T-helper 17 cell (primary cell): ENCODE results near the gene SLC31A1. TPM values are rescaled to one million over a fixed set of nuclear protein-coding genes. Genes with fewer than 3 reads are reported as not detected.
A peak's percentile ranks its signal among the peaks of the same experiment; 100 is the strongest.

Experiments
- ATAC-seq: fragments of 150-1000 bp; cut with Tn5 transposase; 2 replicates; pipeline ENCODE4 v1.10.0; 2021; ENCODE audit warnings: mild to moderate bottlenecking, moderate library complexity
- DNase-seq, 3 donors: peaks; one replicate each; pipeline versions ENCODE4 v3.0.0 to v3.0.0-alpha.2; 2020 to 2021
- H3K9me3 ChIP-seq: one replicate; pipeline ENCODE4 v1.7.0; 2013; ENCODE audit warnings: low read length, mild to moderate bottlenecking; ENCODE audit not compliant: control insufficient read depth, poor library complexity, severe bottlenecking
- H3K27ac Mint-ChIP-seq: one replicate; pipeline ENCODE4 v1.8.0; 2022; ENCODE audit warnings: mild to moderate bottlenecking, moderate library complexity, mixed read lengths
- H3K27me3 Mint-ChIP-seq: one replicate; pipeline ENCODE4 v1.8.0; 2022; ENCODE audit warnings: mixed read lengths
- H3K36me3 Mint-ChIP-seq: one replicate; pipeline ENCODE4 v1.8.0; 2022; ENCODE audit warnings: low read depth, mixed read lengths
- H3K4me1 Mint-ChIP-seq: one replicate; pipeline ENCODE4 v1.8.0; 2022; ENCODE audit warnings: mild to moderate bottlenecking, mixed read lengths
- H3K4me3 Mint-ChIP-seq: one replicate; pipeline ENCODE4 v1.8.0; 2022; ENCODE audit warnings: mild to moderate bottlenecking, moderate library complexity, mixed read lengths
- total RNA-seq, 4 donors: library from RNA in 2 of 4; stranded (reverse) in 2 of 4; gene quantifications; one replicate each; pipeline ENCODE4 v1.2.3 and lab custom pipeline; 2022 to 2026

The SLC31A1 gene
- total RNA-seq, 2 donors from 2014 or later: 2.3 to 4.0 TPM

GRCh38 chr9:113255438-113255837 lies 34.1 kb downstream of the SLC31A1 start:
- no peak overlapping the region for H3K4me3 Mint-ChIP-seq
- no peaks in the 10 kb centered on the region for H3K9me3 ChIP-seq
- DNase-seq (no peak), ATAC-seq (no peak)
- H3K36me3 Mint-ChIP-seq: no peaks in the 10 kb centered on the region
- no peaks in the 10 kb centered on the region for H3K27me3 Mint-ChIP-seq
- H3K4me1 Mint-ChIP-seq: no peaks in the 10 kb centered on the region
- no peak overlapping the region for H3K27ac Mint-ChIP-seq

DNA sequence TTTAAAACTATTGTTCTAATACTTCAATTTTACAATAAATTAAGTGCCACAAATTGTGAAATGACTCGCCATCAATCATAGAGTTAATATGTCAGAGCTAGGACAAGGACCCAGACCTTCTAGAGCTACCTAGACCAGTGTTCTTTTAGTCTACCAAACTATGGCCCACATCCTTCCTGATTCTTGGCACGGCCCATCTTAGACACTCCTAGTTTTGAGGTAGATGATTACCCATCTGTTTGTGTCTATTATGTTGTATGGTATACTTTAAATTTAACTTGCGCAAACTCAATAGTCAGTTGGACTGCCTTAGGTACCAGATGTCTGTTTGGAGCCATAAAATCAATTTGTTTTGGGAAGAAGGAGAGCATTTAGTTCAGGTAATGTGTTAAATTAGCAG lies 36.5 kb downstream of the SLC31A1 start:
- Mint-ChIP-seq H3K4me1 (no peaks in the 10 kb centered on the region), H3K36me3 (no peaks in the 10 kb centered on the region), H3K27ac (no peak overlapping the region)

DNA sequence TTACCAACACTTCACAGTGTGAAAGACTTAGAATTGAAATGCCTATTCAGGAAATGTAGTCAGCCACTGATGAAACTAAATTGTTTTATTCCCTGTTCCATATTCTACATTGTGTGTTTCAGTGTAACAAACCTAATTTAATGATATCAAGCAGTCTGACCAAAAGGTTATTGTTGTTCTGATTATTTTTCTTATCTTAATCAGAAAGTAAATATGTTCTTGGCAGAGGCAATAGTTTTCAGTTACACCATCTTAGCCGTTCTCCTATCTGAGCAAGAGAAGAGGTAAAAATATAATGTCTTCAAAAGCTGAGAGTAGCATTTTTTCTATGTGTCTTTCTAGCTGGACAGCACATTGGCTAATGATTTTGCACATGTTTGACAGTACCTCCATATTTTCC lies 36.9 kb downstream of the SLC31A1 start:
- no peaks in the 10 kb centered on the region for H3K27me3 Mint-ChIP-seq
- H3K4me3 Mint-ChIP-seq: no peak overlapping the region
- no peak for DNase-seq
- no peaks in the 10 kb centered on the region for H3K36me3 Mint-ChIP-seq
- ATAC-seq: no peak
- H3K9me3 ChIP-seq: no peaks in the 10 kb centered on the region
- H3K27ac Mint-ChIP-seq: no peak overlapping the region
- H3K4me1 Mint-ChIP-seq: no peaks in the 10 kb centered on the region

More for the DNA sequence above, 36.5 kb downstream of the SLC31A1 start:
- no peaks in the 10 kb centered on the region for H3K9me3 ChIP-seq
- Mint-ChIP-seq H3K4me3 (no peak overlapping the region), H3K27me3 (no peaks in the 10 kb centered on the region)
- DNase-seq (no peak), ATAC-seq (no peak)

GRCh38 chr9:113261917-113262671 lies 40.8 kb downstream of the SLC31A1 start:
- H3K9me3 ChIP-seq: no peaks in the 10 kb centered on the region
- Mint-ChIP-seq H3K27me3 (no peaks in the 10 kb centered on the region), H3K36me3 (no peaks in the 10 kb centered on the region), H3K27ac (no peak overlapping the region), H3K4me1 (no peaks in the 10 kb centered on the region), H3K4me3 (no peak overlapping the region)
- DNase-seq (no peak), ATAC-seq (no peak)

DNA sequence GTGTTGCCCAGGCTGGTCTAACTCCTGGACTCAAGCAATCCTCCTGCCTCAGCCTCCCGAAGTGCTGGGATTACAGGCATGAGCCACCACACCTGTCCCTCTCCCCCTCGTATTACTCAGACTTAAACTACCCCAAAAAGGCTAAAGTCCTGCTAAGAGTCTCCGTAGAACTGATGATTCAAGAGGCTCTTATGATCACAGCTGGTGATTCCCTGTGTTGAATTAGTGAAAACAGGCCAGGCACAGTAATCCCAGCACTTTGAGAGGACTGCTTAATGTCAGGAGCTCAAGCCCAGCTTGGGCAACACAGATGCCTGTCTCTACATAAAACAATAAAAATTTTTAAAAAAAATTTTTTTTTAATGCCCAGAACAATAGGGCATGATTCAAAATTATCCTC lies 44.8 kb downstream of the SLC31A1 start:
- Mint-ChIP-seq H3K27me3 (no peaks in the 10 kb centered on the region), H3K27ac (no peak overlapping the region), H3K4me1 (peaks cover 12% of the 10 kb centered on the region), H3K4me3 (no peak overlapping the region), H3K36me3 (peaks cover 11% of the 10 kb centered on the region)
- no peaks in the 10 kb centered on the region for H3K9me3 ChIP-seq
- DNase-seq (no peak), ATAC-seq (no peak)

DNA sequence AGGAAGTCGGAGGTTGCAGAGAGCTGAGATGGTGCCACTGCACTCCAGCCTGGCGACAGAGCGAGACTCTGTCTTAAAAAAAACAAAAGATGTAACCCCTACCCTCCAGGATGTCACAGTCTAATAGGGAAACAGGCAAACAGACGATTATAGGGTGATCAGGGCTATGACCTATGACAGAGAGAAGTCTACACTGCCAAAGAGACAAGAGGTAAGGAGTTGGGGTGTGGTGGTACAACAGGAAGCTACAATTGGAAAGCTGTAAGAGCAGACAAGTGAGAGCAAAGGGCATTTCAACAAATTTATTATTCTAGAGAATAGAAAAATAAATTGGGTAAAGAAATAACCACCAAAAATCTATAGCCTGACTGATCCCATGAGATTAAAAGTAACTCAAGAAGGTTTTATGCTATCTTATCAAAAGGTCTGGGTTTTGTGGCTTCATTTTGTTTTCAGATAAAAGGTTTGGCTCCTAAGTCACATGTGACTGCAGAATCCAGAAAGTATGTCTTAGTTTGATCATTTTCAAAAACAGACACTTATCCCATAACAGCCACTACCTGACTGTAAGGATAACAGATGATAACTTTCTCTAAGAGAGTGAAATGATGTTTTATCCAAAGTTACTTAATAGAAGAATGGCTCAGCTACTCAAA lies 46.7 kb downstream of the SLC31A1 start:
- Mint-ChIP-seq H3K4me1 (peaks cover 16% of the 10 kb centered on the region), H3K4me3 (no peak overlapping the region), H3K36me3 (peaks cover 13% of the 10 kb centered on the region), H3K27me3 (no peaks in the 10 kb centered on the region), H3K27ac (no peak overlapping the region)
- ATAC-seq (no peak), DNase-seq (no peak)
- no peaks in the 10 kb centered on the region for H3K9me3 ChIP-seq

DNA sequence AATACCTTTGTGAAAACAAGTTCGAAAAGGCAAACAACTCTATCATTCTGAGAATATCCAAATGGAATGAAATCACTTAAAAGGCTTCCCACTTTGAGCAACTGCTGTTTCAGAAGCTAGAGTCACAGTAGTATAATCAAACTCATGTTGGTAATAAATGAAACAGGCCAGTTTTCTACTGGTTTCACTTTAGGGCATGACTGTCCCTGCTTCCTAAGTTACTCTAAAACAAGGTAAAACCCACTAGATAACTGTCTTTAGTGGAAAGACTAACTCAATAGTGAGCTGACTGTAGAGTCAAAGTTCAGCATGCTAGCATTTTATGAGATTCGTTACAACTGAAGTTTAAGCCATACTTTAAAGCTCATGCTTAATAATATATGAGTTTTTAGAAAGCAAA lies 48.0 kb downstream of the SLC31A1 start:
- peaks cover 13% of the 10 kb centered on the region for H3K36me3 Mint-ChIP-seq
- ATAC-seq (no peak), DNase-seq (no peak)

DNA sequence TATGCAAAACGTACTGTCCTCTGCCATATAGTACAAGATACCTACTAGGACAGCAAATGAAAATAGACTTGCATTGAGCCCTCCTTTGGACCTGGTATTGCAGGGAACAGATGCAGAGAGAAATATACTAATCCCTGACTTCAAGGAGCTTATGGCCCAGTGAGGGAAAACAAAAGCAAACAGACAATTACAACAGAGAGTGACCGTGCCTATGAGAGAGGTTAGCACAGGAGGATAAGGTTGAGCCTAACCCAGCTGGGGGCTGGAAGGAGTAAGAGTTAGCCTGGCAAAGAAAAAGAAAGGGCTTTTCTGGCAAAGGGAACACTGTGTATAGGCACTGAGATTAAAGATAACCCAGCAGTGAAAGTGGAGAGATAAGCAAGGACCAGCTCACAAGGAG lies 48.5 kb downstream of the SLC31A1 start:
- Mint-ChIP-seq H3K4me1 (peaks cover 24% of the 10 kb centered on the region), H3K36me3 (peaks cover 13% of the 10 kb centered on the region), H3K27ac (peak overlapping the region; percentile 60), H3K4me3 (no peak overlapping the region), H3K27me3 (no peaks in the 10 kb centered on the region)
- no peaks in the 10 kb centered on the region for H3K9me3 ChIP-seq
- DNase-seq (no peak), ATAC-seq (no peak)

More for the DNA sequence above, 48.0 kb downstream of the SLC31A1 start:
- no peaks in the 10 kb centered on the region for H3K9me3 ChIP-seq
- Mint-ChIP-seq H3K4me3 (no peak overlapping the region), H3K4me1 (peaks cover 24% of the 10 kb centered on the region), H3K27me3 (no peaks in the 10 kb centered on the region), H3K27ac (peak overlapping the region; percentile 60)

DNA sequence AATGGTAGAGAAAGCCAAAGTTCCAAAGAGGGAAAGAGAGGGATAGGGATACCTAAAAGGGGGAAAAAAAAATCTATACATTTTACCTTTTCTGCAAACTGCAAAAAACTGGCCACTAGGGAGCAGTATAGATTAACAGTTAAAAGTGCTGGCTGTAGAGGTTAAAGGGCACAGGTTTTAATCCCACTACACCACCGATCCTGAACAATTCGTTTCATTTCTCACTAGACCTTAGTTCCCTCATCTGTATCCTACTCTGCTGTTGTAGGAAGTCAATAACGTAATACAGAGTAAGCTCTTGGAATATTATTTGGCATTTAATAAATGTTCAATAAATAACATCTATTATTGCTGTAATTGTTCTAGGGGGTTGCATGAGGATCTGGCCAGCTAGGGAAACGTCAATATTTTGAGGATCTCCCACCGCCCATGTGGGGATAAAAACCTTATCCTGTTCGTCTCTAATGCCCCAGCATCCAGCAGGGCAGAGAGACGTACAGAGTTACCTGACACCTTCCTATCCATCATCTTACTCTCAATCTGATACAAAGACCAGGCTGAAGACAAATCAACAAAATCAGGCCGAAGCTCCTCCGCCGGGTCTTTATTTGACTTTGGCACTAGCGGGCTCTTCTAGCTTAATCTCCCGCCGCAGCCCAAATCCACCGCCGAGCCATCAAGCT lies 53.3 kb downstream of the SLC31A1 start:
- Mint-ChIP-seq H3K4me3 (no peak overlapping the region), H3K27me3 (no peaks in the 10 kb centered on the region), H3K36me3 (peaks cover 13% of the 10 kb centered on the region), H3K27ac (no peak overlapping the region), H3K4me1 (peaks cover 29% of the 10 kb centered on the region)
- ATAC-seq (peak; percentile 28), DNase-seq (no peak)
- no peaks in the 10 kb centered on the region for H3K9me3 ChIP-seq

- H3K27ac Mint-ChIP-seq: no peak within 1 kb of the TSS
- peak; percentile 89 to 90 (median 90) for DNase-seq
- H3K9me3 ChIP-seq: no peaks in the 10 kb centered on the region
- H3K36me3 Mint-ChIP-seq: peaks cover 16% of the 10 kb centered on the region
- peaks cover 32% of the 10 kb centered on the region for H3K4me1 Mint-ChIP-seq
- H3K27me3 Mint-ChIP-seq: no peaks in the 10 kb centered on the region
- peak; percentile 95 for ATAC-seq
- H3K4me3 Mint-ChIP-seq: no peak within 1 kb of the TSS
Measured at GRCh38 chr9:113275157-113276131, 54.1 kb downstream of the SLC31A1 start, which contains the start of the genes CDC26 and PRPF4. Gene CDC26, minus strand, starts transcription at chr9:113275572. Its CDS starts 3,065 bp downstream, at chr9:113272507. Gene PRPF4, plus strand, starts transcription at chr9:113275658. Its CDS starts 86 bp downstream, at chr9:113275744.

- H3K27ac Mint-ChIP-seq: peak overlapping the region; percentile 39
- peaks cover 15% of the 10 kb centered on the region for H3K36me3 Mint-ChIP-seq
- no peaks in the 10 kb centered on the region for H3K9me3 ChIP-seq
- ATAC-seq (no peak), DNase-seq (no peak)
- no peaks in the 10 kb centered on the region for H3K27me3 Mint-ChIP-seq
- peak overlapping the region; percentile 3 for H3K4me3 Mint-ChIP-seq
- H3K4me1 Mint-ChIP-seq: peaks cover 28% of the 10 kb centered on the region
Measured at GRCh38 chr9:113278840-113279239, 57.5 kb downstream of the SLC31A1 start.

- Mint-ChIP-seq H3K27ac (peak overlapping the region; percentile 88), H3K4me1 (peaks cover 24% of the 10 kb centered on the region), H3K36me3 (peaks cover 18% of the 10 kb centered on the region), H3K4me3 (no peak overlapping the region), H3K27me3 (no peaks in the 10 kb centered on the region)
- ATAC-seq (no peak), DNase-seq (no peak)
- no peaks in the 10 kb centered on the region for H3K9me3 ChIP-seq
Measured at GRCh38 chr9:113281356-113281755, 60.0 kb downstream of the SLC31A1 start.
